AG08395 (cell line): ENCODE measurements around the gene PLAU.
"Not testable (repeated sequence)": the region's sequence is repeated elsewhere in the genome, so short reads cannot be mapped to it uniquely, and the experiment has no call there.

Source experiments
- DNase-seq: peaks from one replicate; pipeline ENCODE4 v3.0.0; 2012; ENCODE audit warnings: mixed read lengths, low spot score

The PLAU gene

GRCh38 chr10:73898730-73899410, 12.1 kb upstream of the PLAU start:
- no peak for DNase-seq

DNA sequence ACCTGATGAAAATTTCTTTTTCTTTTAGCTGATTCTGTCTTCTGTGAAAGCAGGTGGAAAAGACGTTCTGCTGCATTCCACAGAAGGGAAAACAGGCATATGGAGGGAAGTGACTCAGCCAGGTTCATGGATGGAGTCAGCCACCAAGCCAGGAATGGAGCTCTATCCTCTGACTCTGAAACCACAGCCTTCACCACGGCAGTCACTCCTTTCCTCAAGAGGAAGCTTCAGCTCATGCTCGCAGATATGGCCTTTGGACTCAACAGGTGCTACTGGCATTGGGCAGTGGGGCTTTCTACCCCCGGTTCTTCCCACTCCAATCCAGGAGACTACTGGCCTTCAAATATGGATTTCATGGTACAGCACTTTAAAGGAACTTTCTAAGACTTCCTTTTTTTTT, 11.5 kb upstream of the PLAU start:
- DNase-seq, result peak; percentile 85

DNA sequence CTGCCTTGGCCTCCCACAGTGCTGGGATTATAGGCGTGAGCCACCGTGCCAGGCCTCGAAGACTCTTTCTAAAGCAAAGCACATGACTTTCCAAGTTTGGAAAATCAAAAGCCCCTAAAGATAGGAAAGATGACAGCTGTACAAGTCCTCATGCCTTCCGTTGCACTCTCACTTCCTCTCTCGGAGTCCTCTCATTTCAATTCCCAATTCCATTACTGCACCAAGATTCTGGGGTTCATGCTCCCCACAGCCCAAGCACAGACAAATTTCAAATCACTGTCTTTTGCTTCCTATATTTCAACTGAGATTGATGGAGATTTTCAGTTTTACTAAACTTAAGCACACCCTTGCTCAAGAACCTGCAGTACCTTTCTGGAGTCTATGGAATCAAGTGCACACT, 10.9 kb upstream of the PLAU start:
- DNase-seq, result no peak

GRCh38 chr10:73901261-73901660, 9.7 kb upstream of the PLAU start:
- DNase-seq, result no peak

GRCh38 chr10:73902351-73902750, 8.6 kb upstream of the PLAU start:
- no peak for DNase-seq

GRCh38 chr10:73905256-73906020, 5.5 kb upstream of the PLAU start:
- no peak for DNase-seq

GRCh38 chr10:73906524-73907447, 4.1 kb upstream of the PLAU start:
- peak; percentile 87 for DNase-seq

DNA sequence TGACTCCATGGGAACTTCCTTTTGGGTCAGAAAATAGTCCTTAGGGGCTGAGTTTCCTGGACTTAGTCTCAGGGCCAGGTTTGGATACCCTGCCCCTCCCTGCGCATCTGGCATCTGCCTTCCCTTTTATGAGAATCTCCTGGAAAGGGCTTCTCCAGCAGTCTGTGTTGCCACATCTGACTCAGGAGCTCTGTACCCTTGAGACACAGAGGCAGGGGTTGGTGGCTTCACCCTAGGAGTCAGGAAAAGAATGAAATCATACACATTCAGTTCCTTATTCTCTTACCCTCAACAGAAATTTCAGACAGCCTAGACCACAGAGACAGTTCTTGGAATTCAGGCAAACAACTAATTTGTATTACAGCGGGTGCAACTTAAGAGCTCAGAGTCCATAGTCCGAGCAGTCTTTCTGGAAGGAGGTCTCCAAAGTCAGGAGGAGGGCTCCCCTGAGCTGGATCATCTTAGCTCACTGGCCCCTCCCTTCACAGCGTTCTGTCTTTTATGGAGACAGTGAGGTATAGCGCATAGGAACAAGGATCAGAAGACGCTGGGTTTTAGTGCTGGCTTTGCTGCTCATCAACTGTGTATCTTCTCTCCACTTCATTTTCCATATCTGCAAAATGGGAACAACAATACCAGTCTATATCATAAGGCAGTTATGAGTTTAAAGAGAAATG, 3.0 kb upstream of the PLAU start:
- DNase-seq, result no peak

GRCh38 chr10:73908853-73909539, 1.9 kb upstream of the PLAU start:
- peak; percentile 81 for DNase-seq

DNA sequence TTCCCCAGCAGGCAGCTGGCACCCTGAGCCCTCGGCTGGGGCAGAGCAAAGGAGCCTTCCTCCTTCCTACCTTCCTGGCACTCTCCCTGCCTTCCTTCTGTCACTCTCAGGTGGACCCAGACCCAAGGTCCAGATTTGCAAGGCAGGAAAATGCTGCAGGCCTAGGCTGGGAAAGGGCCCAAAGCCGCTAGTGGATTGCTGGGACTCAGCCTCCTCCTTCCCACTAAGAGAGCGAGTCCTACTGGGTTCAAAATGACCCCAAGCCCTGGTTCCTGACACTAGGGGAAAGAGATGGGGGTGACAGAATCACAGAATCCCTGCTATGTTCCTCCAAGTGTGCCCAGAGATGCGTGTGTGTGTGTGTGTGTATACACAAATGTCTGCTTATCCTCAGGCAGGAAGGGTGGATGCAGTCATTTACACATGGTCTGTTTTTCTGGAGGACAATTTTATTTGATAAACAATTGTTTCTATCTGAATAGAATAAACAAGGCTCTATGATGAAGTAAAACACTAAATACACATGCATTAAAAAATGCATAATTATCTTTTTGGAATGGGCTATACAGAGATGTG, 1.3 kb upstream of the PLAU start:
- no peak for DNase-seq

GRCh38 chr10:73910401-73910763, 550 bp upstream of the PLAU start:
- DNase-seq, result no peak

GRCh38 chr10:73911553-73912004, 647 bp downstream of the PLAU start:
- DNase-seq, result peak; percentile 30

DNA sequence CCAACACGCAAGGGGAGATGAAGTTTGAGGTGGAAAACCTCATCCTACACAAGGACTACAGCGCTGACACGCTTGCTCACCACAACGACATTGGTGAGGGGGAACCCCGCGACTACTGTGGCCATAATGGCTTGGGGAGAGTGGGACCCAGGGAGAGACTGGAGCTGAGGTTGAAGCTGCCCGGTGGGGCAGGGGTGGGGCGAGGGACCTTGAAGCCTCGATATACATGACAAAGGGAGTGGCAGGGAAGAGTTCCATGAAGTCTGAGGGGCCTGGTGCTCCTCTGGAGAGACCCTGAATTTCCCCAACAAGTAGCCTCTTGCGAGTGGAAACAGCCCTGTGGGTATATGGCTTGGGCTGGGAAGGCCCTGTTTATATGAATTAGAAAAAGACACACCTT, 3.1 kb downstream of the PLAU start:
- no peak for DNase-seq

DNA sequence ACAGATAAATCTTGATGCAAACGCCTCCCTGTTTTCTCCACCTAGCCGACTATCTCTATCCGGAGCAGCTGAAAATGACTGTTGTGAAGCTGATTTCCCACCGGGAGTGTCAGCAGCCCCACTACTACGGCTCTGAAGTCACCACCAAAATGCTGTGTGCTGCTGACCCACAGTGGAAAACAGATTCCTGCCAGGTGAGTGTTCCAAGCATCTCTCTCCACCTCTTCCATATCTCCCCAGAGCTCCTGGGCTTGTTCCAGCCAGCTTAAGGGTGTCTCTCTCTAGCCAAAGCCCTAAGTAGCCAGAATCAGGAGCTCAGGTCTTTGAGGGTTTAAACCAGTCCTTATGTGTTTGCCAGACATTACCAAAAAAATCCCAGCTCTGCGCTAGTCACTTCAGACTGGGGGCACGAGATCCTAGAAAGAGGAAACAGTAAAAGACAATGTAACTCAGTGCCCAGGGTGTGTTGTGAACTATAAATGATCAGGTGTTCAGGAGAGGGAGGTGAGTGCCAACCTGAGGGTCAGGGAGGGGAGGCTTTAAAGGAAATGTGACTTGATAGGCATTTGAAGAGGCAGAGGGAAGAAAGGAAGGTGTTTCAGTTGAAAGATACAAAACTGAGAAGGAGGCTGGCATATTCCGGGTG, 4.4 kb downstream of the PLAU start:
- no peak for DNase-seq

GRCh38 chr10:73916761-73917470, 6.0 kb downstream of the PLAU start:
- DNase-seq, result no peak

- no peak for DNase-seq
These were observed 6.8 kb downstream of the PLAU start for GRCh38 chr10:73917566-73918305.

DNA sequence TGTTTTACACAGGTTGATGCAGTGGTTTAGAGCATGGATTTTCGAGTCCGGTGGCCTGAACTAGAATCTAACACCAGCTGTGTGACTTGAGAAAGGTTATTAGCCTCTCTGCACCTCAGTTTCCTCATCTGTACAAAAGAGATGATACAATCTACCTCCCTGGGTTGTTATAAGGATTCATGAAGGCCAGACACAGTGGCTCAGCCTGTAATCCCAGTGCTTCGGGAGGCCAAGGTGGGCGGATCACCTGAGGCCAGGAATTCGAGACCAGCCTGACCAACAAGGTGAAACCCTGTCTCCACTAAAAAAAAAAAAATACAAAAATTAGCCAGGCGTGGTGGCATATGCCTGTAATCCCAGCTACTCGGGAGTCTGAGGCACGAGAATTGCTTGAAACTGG, 8.5 kb downstream of the PLAU start:
- not testable (repeated sequence) for DNase-seq

- peak; percentile 58 for DNase-seq
These were observed 9.2 kb downstream of the PLAU start for GRCh38 chr10:73920089-73920488.
